Measurements from ENCODE around the gene RSPH10B2. TPM values are rescaled to one million over a fixed set of nuclear protein-coding genes. Genes with fewer than 3 reads are reported as not detected.
"Not testable (repeated sequence)": the region's sequence is repeated elsewhere in the genome, so short reads cannot be mapped to it uniquely, and the experiment has no call there.

RSPH10B2 gene
- polyA plus RNA-seq, 1 donor from 2014 or later, result 0.22 TPM

- H3K9me3 ChIP-seq (ENCODE audit: low read length); H3K36me3 ChIP-seq (ENCODE audit: insufficient read depth, low read length); H3K4me3 ChIP-seq (ENCODE audit: low read length); H3K4me2 ChIP-seq (ENCODE audit: low read length); H3K9me2 ChIP-seq (ENCODE audit: insufficient read depth, low read length); H3K79me2 ChIP-seq (replicated peaks; ENCODE audit: insufficient read depth, low read length); H3K9ac ChIP-seq (ENCODE audit: low read length); H2AFZ ChIP-seq (ENCODE audit: low read depth, low read length); H3K27me3 ChIP-seq (ENCODE audit: insufficient read depth, low read depth, low read length); H4K20me1 ChIP-seq (ENCODE audit: insufficient read depth); H3K27ac ChIP-seq (ENCODE audit: low read length); H3F3A ChIP-seq (ENCODE audit: insufficient read depth, low read length, poor library complexity, severe bottlenecking): not testable (repeated sequence)
These were observed 43.3 kb downstream of the RSPH10B2 start for GRCh38 chr7:6797218-6797617.

GRCh38 chr7:6798047-6798446, 44.1 kb downstream of the RSPH10B2 start:
- H3F3A ChIP-seq (ENCODE audit: insufficient read depth, low read length, poor library complexity, severe bottlenecking); H3K27me3 ChIP-seq (ENCODE audit: insufficient read depth, low read depth, low read length); H3K27ac ChIP-seq (ENCODE audit: low read length); H3K36me3 ChIP-seq (ENCODE audit: insufficient read depth, low read length); H3K9me3 ChIP-seq (ENCODE audit: low read length); H3K9ac ChIP-seq (ENCODE audit: low read length); H3K79me2 ChIP-seq (replicated peaks; ENCODE audit: insufficient read depth, low read length); H3K9me2 ChIP-seq (ENCODE audit: insufficient read depth, low read length); H3K4me2 ChIP-seq (ENCODE audit: low read length); H4K20me1 ChIP-seq (ENCODE audit: insufficient read depth); H3K4me3 ChIP-seq (ENCODE audit: low read length); H2AFZ ChIP-seq (ENCODE audit: low read depth, low read length): not testable (repeated sequence)

- not testable (repeated sequence) for H3K9ac ChIP-seq (ENCODE audit: low read length); H4K20me1 ChIP-seq (ENCODE audit: insufficient read depth); H3K27me3 ChIP-seq (ENCODE audit: insufficient read depth, low read depth, low read length); H2AFZ ChIP-seq (ENCODE audit: low read depth, low read length); H3K36me3 ChIP-seq (ENCODE audit: insufficient read depth, low read length); H3K4me2 ChIP-seq (ENCODE audit: low read length); H3K79me2 ChIP-seq (replicated peaks; ENCODE audit: insufficient read depth, low read length); H3K27ac ChIP-seq (ENCODE audit: low read length); H3F3A ChIP-seq (ENCODE audit: insufficient read depth, low read length, poor library complexity, severe bottlenecking); H3K9me3 ChIP-seq (ENCODE audit: low read length); H3K9me2 ChIP-seq (ENCODE audit: insufficient read depth, low read length); H3K4me3 ChIP-seq (ENCODE audit: low read length)
These were observed 46.0 kb downstream of the RSPH10B2 start for GRCh38 chr7:6799887-6800286.

GRCh38 chr7:6800331-6800730, 46.4 kb downstream of the RSPH10B2 start:
- not testable (repeated sequence) for H3K27ac ChIP-seq (ENCODE audit: low read length); H4K20me1 ChIP-seq (ENCODE audit: insufficient read depth); H3K27me3 ChIP-seq (ENCODE audit: insufficient read depth, low read depth, low read length); H3K4me3 ChIP-seq (ENCODE audit: low read length); H3F3A ChIP-seq (ENCODE audit: insufficient read depth, low read length, poor library complexity, severe bottlenecking); H3K79me2 ChIP-seq (replicated peaks; ENCODE audit: insufficient read depth, low read length); H3K9me2 ChIP-seq (ENCODE audit: insufficient read depth, low read length); H3K4me2 ChIP-seq (ENCODE audit: low read length); H3K9ac ChIP-seq (ENCODE audit: low read length); H2AFZ ChIP-seq (ENCODE audit: low read depth, low read length); H3K9me3 ChIP-seq (ENCODE audit: low read length); H3K36me3 ChIP-seq (ENCODE audit: insufficient read depth, low read length)

- not testable (repeated sequence) for H3K4me2 ChIP-seq (ENCODE audit: low read length); H3K9me2 ChIP-seq (ENCODE audit: insufficient read depth, low read length); H3K36me3 ChIP-seq (ENCODE audit: insufficient read depth, low read length); H3K27ac ChIP-seq (ENCODE audit: low read length); H3K4me3 ChIP-seq (ENCODE audit: low read length); H3K79me2 ChIP-seq (replicated peaks; ENCODE audit: insufficient read depth, low read length); H3K27me3 ChIP-seq (ENCODE audit: insufficient read depth, low read depth, low read length); H4K20me1 ChIP-seq (ENCODE audit: insufficient read depth); H3K9ac ChIP-seq (ENCODE audit: low read length); H3F3A ChIP-seq (ENCODE audit: insufficient read depth, low read length, poor library complexity, severe bottlenecking); H2AFZ ChIP-seq (ENCODE audit: low read depth, low read length); H3K9me3 ChIP-seq (ENCODE audit: low read length)
These were observed 53.6 kb downstream of the RSPH10B2 start for GRCh38 chr7:6807393-6807918.

- H3F3A ChIP-seq (ENCODE audit: insufficient read depth, low read length, poor library complexity, severe bottlenecking); H3K27me3 ChIP-seq (ENCODE audit: insufficient read depth, low read depth, low read length); H3K9ac ChIP-seq (ENCODE audit: low read length); H3K27ac ChIP-seq (ENCODE audit: low read length); H2AFZ ChIP-seq (ENCODE audit: low read depth, low read length); H4K20me1 ChIP-seq (ENCODE audit: insufficient read depth); H3K4me3 ChIP-seq (ENCODE audit: low read length); H3K36me3 ChIP-seq (ENCODE audit: insufficient read depth, low read length); H3K9me3 ChIP-seq (ENCODE audit: low read length); H3K4me2 ChIP-seq (ENCODE audit: low read length); H3K79me2 ChIP-seq (replicated peaks; ENCODE audit: insufficient read depth, low read length); H3K9me2 ChIP-seq (ENCODE audit: insufficient read depth, low read length): not testable (repeated sequence)
These were observed 54.1 kb downstream of the RSPH10B2 start for GRCh38 chr7:6807959-6808358.

- H3K79me2 ChIP-seq (replicated peaks; ENCODE audit: insufficient read depth, low read length); H3K9me3 ChIP-seq (ENCODE audit: low read length); H3K27me3 ChIP-seq (ENCODE audit: insufficient read depth, low read depth, low read length); H2AFZ ChIP-seq (ENCODE audit: low read depth, low read length); H3K4me2 ChIP-seq (ENCODE audit: low read length); H3K9ac ChIP-seq (ENCODE audit: low read length); H3K27ac ChIP-seq (ENCODE audit: low read length); H3K4me3 ChIP-seq (ENCODE audit: low read length); H3K36me3 ChIP-seq (ENCODE audit: insufficient read depth, low read length); H3K9me2 ChIP-seq (ENCODE audit: insufficient read depth, low read length); H3F3A ChIP-seq (ENCODE audit: insufficient read depth, low read length, poor library complexity, severe bottlenecking); H4K20me1 ChIP-seq (ENCODE audit: insufficient read depth): not testable (repeated sequence)
These were observed 59.1 kb downstream of the RSPH10B2 start for GRCh38 chr7:6813011-6813410.

- not testable (repeated sequence) for H3K4me3 ChIP-seq (ENCODE audit: low read length); H2AFZ ChIP-seq (ENCODE audit: low read depth, low read length); H3K27ac ChIP-seq (ENCODE audit: low read length); H3K9me3 ChIP-seq (ENCODE audit: low read length); H3F3A ChIP-seq (ENCODE audit: insufficient read depth, low read length, poor library complexity, severe bottlenecking); H3K36me3 ChIP-seq (ENCODE audit: insufficient read depth, low read length); H4K20me1 ChIP-seq (ENCODE audit: insufficient read depth); H3K79me2 ChIP-seq (replicated peaks; ENCODE audit: insufficient read depth, low read length); H3K9ac ChIP-seq (ENCODE audit: low read length); H3K27me3 ChIP-seq (ENCODE audit: insufficient read depth, low read depth, low read length); H3K9me2 ChIP-seq (ENCODE audit: insufficient read depth, low read length); H3K4me2 ChIP-seq (ENCODE audit: low read length)
These were observed 61.6 kb downstream of the RSPH10B2 start for GRCh38 chr7:6815470-6815869.

All from neural cell (in vitro differentiated cells).